GM12892 (cell line): ENCODE measurements around the gene BRICD5.

ENCODE experiments used
- POLR2A ChIP-seq: IDR thresholded peaks from 2 replicates; pipeline ENCODE4 v1.6.1; 2011; ENCODE audit warnings: low read depth, low read length, control low read depth
- POLR2AphosphoS5 ChIP-seq: IDR thresholded peaks from 2 replicates; pipeline ENCODE4 v1.6.1; 2011; ENCODE audit warnings: low read depth, low read length, control low read depth
- TAF1 ChIP-seq: IDR thresholded peaks from 2 replicates; pipeline ENCODE4 v1.6.1; 2011; ENCODE audit warnings: low read depth, mild to moderate bottlenecking, control low read depth, low read length, borderline replicate concordance

- TF ChIP-seq POLR2A: no peak
- TF ChIP-seq TAF1: no peak
- TF ChIP-seq POLR2AphosphoS5: no peak
Observed at GRCh38 chr16:2214719-2214968, 4.0 kb upstream of the BRICD5 start, which contains the start of gene PGP.
